GM19193 (cell line): ENCODE measurements around the gene IFT74.

Experiments
- POLR2A ChIP-seq: IDR thresholded peaks from 4 replicates; pipeline ENCODE4 v1.6.1; 2011; ENCODE audit not compliant: insufficient read depth, insufficient read length; ENCODE audit errors: extremely low read depth

Gene IFT74

GRCh38 chr9:27088981-27089380 is 132.8 kb downstream of the IFT74 start:
- no peak for TF ChIP-seq POLR2A

- TF ChIP-seq POLR2A, result no peak
Observed at GRCh38 chr9:27089706-27090105, 133.5 kb downstream of the IFT74 start.

GRCh38 chr9:27090231-27090630 is 134.0 kb downstream of the IFT74 start:
- TF ChIP-seq POLR2A, result no peak

- TF ChIP-seq POLR2A, result no peak
Observed at GRCh38 chr9:27090711-27091110, 134.5 kb downstream of the IFT74 start.

- TF ChIP-seq POLR2A, result no peak
Observed at GRCh38 chr9:27094640-27095298, 138.6 kb downstream of the IFT74 start.

- no peak for TF ChIP-seq POLR2A
Observed at GRCh38 chr9:27107241-27107640, 151.0 kb downstream of the IFT74 start.

- TF ChIP-seq POLR2A, result no peak
Observed at GRCh38 chr9:27108981-27109541, 152.8 kb downstream of the IFT74 start, which contains the start of gene TEK. TEK (plus strand) TSS chr9:27109225; CDS start chr9:27109591, 366 bp downstream.

GRCh38 chr9:27109621-27110020 is 153.4 kb downstream of the IFT74 start:
- no peak for TF ChIP-seq POLR2A

- TF ChIP-seq POLR2A, result no peak
Observed at GRCh38 chr9:27110181-27110580, 154.0 kb downstream of the IFT74 start.

- no peak for TF ChIP-seq POLR2A
Observed at GRCh38 chr9:27112235-27112634, 156.0 kb downstream of the IFT74 start.
